Measurements from ENCODE around the gene WSCD2. TPM values are rescaled to one million over a fixed set of nuclear protein-coding genes. Genes with fewer than 3 reads are reported as not detected.

WSCD2 gene
- total and polyA plus RNA-seq, 2 experiments from 2014 or later: not detected

DNA sequence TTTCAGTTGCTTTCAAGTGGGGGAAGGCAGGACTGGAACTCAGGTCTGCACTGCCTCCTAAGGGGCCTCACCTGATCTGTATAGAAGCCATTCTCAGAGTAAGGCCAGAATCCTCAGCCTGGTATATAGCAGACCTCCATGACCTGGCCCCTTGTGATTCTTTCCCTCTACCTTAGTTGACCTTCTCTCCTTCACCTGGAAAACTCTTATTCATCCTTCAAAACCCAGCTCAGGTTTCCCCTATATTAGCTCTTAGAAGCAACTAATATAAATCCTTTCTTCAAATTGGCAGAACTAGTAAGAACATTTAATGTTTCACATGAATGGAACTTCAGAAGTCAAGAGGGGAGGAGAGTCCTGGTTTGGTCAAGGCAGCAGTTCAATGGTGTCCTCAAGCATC lies 26.0 kb upstream of the WSCD2 start:
- H2AFZ ChIP-seq: no peak overlapping the region
- DNase-seq: no peak
- H3K4me3 ChIP-seq: no peak overlapping the region
- no peaks in the 10 kb centered on the region for H3K9me3 ChIP-seq (ENCODE audit: low read depth)
- H3K27me3 ChIP-seq (replicated peaks; ENCODE audit: insufficient read depth): no peaks in the 10 kb centered on the region
- H3K9ac ChIP-seq: no peak overlapping the region
- in situ Hi-C loops (cut with MboI): no loop called here
- no peak overlapping the region for H3K27ac ChIP-seq
- H3K4me2 ChIP-seq (ENCODE audit: unreplicated experiment): no peak overlapping the region
- no peaks in the 10 kb centered on the region for H3K79me2 ChIP-seq (ENCODE audit: insufficient read depth)
- TF ChIP-seq EZH2 (IDR thresholded peaks at IDR 0.05; ENCODE audit: insufficient read depth, poor library complexity, severe bottlenecking) (no peak), EZH2phosphoT487 (IDR thresholded peaks at IDR 0.05; ENCODE audit: insufficient read depth, low read depth) (no peak)
- H4K20me1 ChIP-seq (ENCODE audit: insufficient read depth): no peaks in the 10 kb centered on the region
- H3K9me2 ChIP-seq (ENCODE audit: insufficient read depth): no peaks in the 10 kb centered on the region
- H3F3A ChIP-seq (ENCODE audit: insufficient read depth): no peaks in the 10 kb centered on the region
- no peaks in the 10 kb centered on the region for H3K36me3 ChIP-seq (ENCODE audit: low read depth)
- H3K4me1 ChIP-seq (ENCODE audit: insufficient read depth): no peaks in the 10 kb centered on the region

DNA sequence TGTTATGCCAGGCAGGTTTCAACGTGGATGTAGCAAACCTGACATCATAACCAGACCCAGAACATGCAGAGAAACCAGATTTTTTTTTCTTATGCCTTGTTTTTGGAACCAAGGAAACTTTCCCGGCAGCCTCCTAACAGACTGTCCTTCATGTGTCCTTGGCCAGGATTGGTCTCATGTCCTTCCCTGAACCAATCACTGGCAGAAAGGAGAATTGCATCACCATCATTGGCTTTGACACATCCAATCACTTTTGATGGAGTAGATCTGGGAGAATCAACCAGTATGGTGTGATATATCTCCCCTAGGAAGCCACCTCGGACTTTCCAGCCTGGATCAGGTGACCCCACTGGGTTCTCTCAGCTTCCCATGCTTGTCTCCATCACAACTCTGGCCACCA lies 25.6 kb upstream of the WSCD2 start:
- Histone ChIP-seq H3K9me2 (ENCODE audit: insufficient read depth) (no peaks in the 10 kb centered on the region), H3K4me2 (ENCODE audit: unreplicated experiment) (no peak overlapping the region), H4K20me1 (ENCODE audit: insufficient read depth) (no peaks in the 10 kb centered on the region), H2AFZ (no peak overlapping the region), H3K4me3 (no peak overlapping the region), H3K4me1 (ENCODE audit: insufficient read depth) (no peaks in the 10 kb centered on the region), H3K27me3 (replicated peaks; ENCODE audit: insufficient read depth) (no peaks in the 10 kb centered on the region), H3K9me3 (ENCODE audit: low read depth) (no peaks in the 10 kb centered on the region), H3K36me3 (ENCODE audit: low read depth) (no peaks in the 10 kb centered on the region), H3K27ac (no peak overlapping the region), H3K79me2 (ENCODE audit: insufficient read depth) (no peaks in the 10 kb centered on the region), H3F3A (ENCODE audit: insufficient read depth) (no peaks in the 10 kb centered on the region), H3K9ac (no peak overlapping the region)
- WGBS, 2 experiments (ENCODE audit: low coverage in 1 of 2, low lambda C conversion rate in 2 of 2, missing lambda C conversion rate in 2 of 2): 5 to 16% methylated on average over 3 of the region's 3 CpGs
- no peak for TF ChIP-seq EZH2 (IDR thresholded peaks at IDR 0.05; ENCODE audit: insufficient read depth, poor library complexity, severe bottlenecking)
- TF ChIP-seq EZH2phosphoT487 (IDR thresholded peaks at IDR 0.05; ENCODE audit: insufficient read depth, low read depth): no peak
- in situ Hi-C loops (cut with MboI): no loop called here
- DNase-seq: no peak

DNA sequence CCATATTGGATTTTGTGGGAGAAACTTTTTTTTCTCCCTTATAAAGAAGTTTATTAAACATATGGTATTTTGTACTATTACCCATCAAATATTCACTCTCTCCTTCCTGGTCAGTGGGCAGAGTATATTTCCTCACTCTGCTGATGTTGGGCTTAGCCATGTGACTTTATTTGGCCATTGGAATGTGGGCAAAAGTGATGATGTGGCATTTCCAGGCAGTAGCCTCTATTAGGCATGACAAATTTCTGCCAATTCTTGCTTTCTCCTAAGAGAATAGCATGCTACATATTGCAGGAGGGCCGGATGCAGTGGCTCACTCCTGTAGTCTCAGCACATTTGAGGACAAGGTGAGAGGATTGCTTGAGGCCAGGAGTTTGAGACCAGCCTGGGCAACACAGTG lies 24.4 kb upstream of the WSCD2 start:
- H4K20me1 ChIP-seq (ENCODE audit: insufficient read depth): no peaks in the 10 kb centered on the region
- no peaks in the 10 kb centered on the region for H3F3A ChIP-seq (ENCODE audit: insufficient read depth)
- H3K9me2 ChIP-seq (ENCODE audit: insufficient read depth): no peaks in the 10 kb centered on the region
- H3K9ac ChIP-seq: no peak overlapping the region
- H2AFZ ChIP-seq: no peak overlapping the region
- no peaks in the 10 kb centered on the region for H3K36me3 ChIP-seq (ENCODE audit: low read depth)
- no peak overlapping the region for H3K4me3 ChIP-seq
- no peaks in the 10 kb centered on the region for H3K27me3 ChIP-seq (replicated peaks; ENCODE audit: insufficient read depth)
- TF ChIP-seq EZH2phosphoT487 (IDR thresholded peaks at IDR 0.05; ENCODE audit: insufficient read depth, low read depth) (no peak), EZH2 (IDR thresholded peaks at IDR 0.05; ENCODE audit: insufficient read depth, poor library complexity, severe bottlenecking) (no peak)
- H3K4me2 ChIP-seq (ENCODE audit: unreplicated experiment): no peak overlapping the region
- H3K27ac ChIP-seq: no peak overlapping the region
- 8 to 21% methylated on average over 1 of the region's 1 CpG for WGBS, 2 experiments (ENCODE audit: low coverage in 1 of 2, low lambda C conversion rate in 2 of 2, missing lambda C conversion rate in 2 of 2)
- no peaks in the 10 kb centered on the region for H3K4me1 ChIP-seq (ENCODE audit: insufficient read depth)
- no peak for DNase-seq
- in situ Hi-C loops (cut with MboI): no loop called here
- H3K9me3 ChIP-seq (ENCODE audit: low read depth): no peaks in the 10 kb centered on the region
- no peaks in the 10 kb centered on the region for H3K79me2 ChIP-seq (ENCODE audit: insufficient read depth)

DNA sequence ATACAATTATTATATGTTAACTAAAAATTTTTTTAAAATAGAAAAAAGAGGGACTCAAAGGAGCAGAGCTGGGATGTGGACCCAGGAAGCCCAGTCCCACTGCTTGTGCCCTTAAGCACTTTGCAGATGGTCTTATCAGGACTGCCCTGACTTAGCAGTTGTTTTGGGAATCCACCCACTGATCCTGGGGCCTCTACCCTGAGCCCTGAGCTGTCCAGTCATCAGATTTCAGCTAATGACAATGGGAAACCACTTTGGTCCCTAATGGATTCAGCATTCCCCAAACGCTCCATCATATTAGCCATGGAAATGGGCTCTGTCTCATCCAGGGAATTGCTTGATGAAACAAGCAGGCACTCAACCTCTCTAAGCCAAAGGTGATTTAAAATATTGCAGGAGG lies 22.5 kb upstream of the WSCD2 start:
- Histone ChIP-seq H3K4me1 (ENCODE audit: insufficient read depth) (no peaks in the 10 kb centered on the region), H3K27me3 (replicated peaks; ENCODE audit: insufficient read depth) (no peaks in the 10 kb centered on the region), H3K4me3 (no peak overlapping the region), H3K9ac (no peak overlapping the region), H2AFZ (no peak overlapping the region), H3K36me3 (ENCODE audit: low read depth) (no peaks in the 10 kb centered on the region), H3F3A (ENCODE audit: insufficient read depth) (no peaks in the 10 kb centered on the region), H3K79me2 (ENCODE audit: insufficient read depth) (no peaks in the 10 kb centered on the region), H4K20me1 (ENCODE audit: insufficient read depth) (no peaks in the 10 kb centered on the region), H3K4me2 (ENCODE audit: unreplicated experiment) (no peak overlapping the region), H3K9me3 (ENCODE audit: low read depth) (no peaks in the 10 kb centered on the region), H3K27ac (no peak overlapping the region), H3K9me2 (ENCODE audit: insufficient read depth) (no peaks in the 10 kb centered on the region)
- DNase-seq: no peak
- WGBS, 2 experiments (ENCODE audit: low coverage in 1 of 2, low lambda C conversion rate in 2 of 2, missing lambda C conversion rate in 2 of 2): 44 to 57% methylated on average over 1 of the region's 1 CpG
- no peak for TF ChIP-seq EZH2 (IDR thresholded peaks at IDR 0.05; ENCODE audit: insufficient read depth, poor library complexity, severe bottlenecking)
- no peak for TF ChIP-seq EZH2phosphoT487 (IDR thresholded peaks at IDR 0.05; ENCODE audit: insufficient read depth, low read depth)
- in situ Hi-C loops (cut with MboI): no loop called here

DNA sequence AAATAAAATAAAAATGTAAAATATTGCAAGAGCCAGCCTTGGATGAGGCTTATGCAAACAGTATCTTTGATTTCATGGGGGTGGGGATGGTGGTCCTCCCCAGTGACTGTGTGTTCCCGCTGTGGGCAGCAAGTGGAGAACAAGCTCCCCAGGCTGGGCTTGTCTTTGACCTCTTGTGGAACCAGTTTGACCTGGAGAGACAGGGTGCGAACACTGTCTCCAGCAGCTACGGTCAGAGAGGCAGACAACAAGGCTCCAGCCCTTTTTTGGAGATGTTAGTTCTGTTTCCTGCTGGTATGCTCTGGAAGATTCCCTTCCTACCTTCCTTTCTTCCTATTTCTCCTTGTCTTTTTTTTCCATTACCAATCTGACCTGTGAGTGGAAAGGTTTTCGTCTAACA lies 21.8 kb upstream of the WSCD2 start:
- Histone ChIP-seq H3K27me3 (replicated peaks; ENCODE audit: insufficient read depth) (no peaks in the 10 kb centered on the region), H3K9me2 (ENCODE audit: insufficient read depth) (no peaks in the 10 kb centered on the region), H3F3A (ENCODE audit: insufficient read depth) (no peaks in the 10 kb centered on the region), H3K4me2 (ENCODE audit: unreplicated experiment) (no peak overlapping the region), H3K79me2 (ENCODE audit: insufficient read depth) (no peaks in the 10 kb centered on the region), H2AFZ (no peak overlapping the region), H3K4me1 (ENCODE audit: insufficient read depth) (no peaks in the 10 kb centered on the region), H3K36me3 (ENCODE audit: low read depth) (no peaks in the 10 kb centered on the region), H3K9ac (no peak overlapping the region), H4K20me1 (ENCODE audit: insufficient read depth) (no peaks in the 10 kb centered on the region), H3K4me3 (no peak overlapping the region), H3K9me3 (ENCODE audit: low read depth) (no peaks in the 10 kb centered on the region), H3K27ac (no peak overlapping the region)
- DNase-seq: no peak
- no peak for TF ChIP-seq EZH2 (IDR thresholded peaks at IDR 0.05; ENCODE audit: insufficient read depth, poor library complexity, severe bottlenecking)
- no peak for TF ChIP-seq EZH2phosphoT487 (IDR thresholded peaks at IDR 0.05; ENCODE audit: insufficient read depth, low read depth)
- WGBS, 2 experiments (ENCODE audit: low coverage in 1 of 2, low lambda C conversion rate in 2 of 2, missing lambda C conversion rate in 2 of 2): 53 to 58% methylated on average over 4 of the region's 4 CpGs
- in situ Hi-C loops (cut with MboI): no loop called here
